ENCODE data around the gene MFSD2A.
A peak's percentile ranks its signal among the peaks of the same experiment; 100 is the strongest.

MFSD2A gene

GRCh38 chr1:39936724-39937491, 18.0 kb upstream of the MFSD2A start:
- peak in 11 of 42 donors; percentile 20 to 49 (median 34) for DNase-seq
- intact Hi-C loops (cut with DNase I): no loop called here

- no peak for DNase-seq
- intact Hi-C loops (cut with DNase I): no loop called here
These were observed 16.1 kb upstream of the MFSD2A start for GRCh38 chr1:39938856-39939255.

- peak in 15 of 42 donors; percentile 11 to 67 (median 29) for DNase-seq
- intact Hi-C loops (cut with DNase I): no loop called here
These were observed 14.7 kb upstream of the MFSD2A start for GRCh38 chr1:39940253-39940652.

GRCh38 chr1:39940980-39941871, 13.7 kb upstream of the MFSD2A start:
- intact Hi-C loops (cut with DNase I): no loop called here
- no peak for DNase-seq

- DNase-seq: no peak
- intact Hi-C loops (cut with DNase I): no loop called here
These were observed 11.3 kb upstream of the MFSD2A start for GRCh38 chr1:39943471-39944290.

GRCh38 chr1:39944410-39945112, 10.4 kb upstream of the MFSD2A start:
- intact Hi-C loops (cut with DNase I): no loop called here
- DNase-seq: no peak

- DNase-seq: no peak
- intact Hi-C loops (cut with DNase I): no loop called here
These were observed 8.7 kb upstream of the MFSD2A start for GRCh38 chr1:39946216-39946615.

GRCh38 chr1:39947260-39947659, 7.7 kb upstream of the MFSD2A start:
- no peak for DNase-seq
- intact Hi-C loops (cut with DNase I): no loop called here

- intact Hi-C loops (cut with DNase I): no loop called here
- no peak for DNase-seq
These were observed 5.1 kb upstream of the MFSD2A start for GRCh38 chr1:39949891-39950290.

- intact Hi-C loops (cut with DNase I): no loop called here
- peak in 11 of 42 donors; percentile 8 to 54 (median 32) for DNase-seq
These were observed 3.0 kb upstream of the MFSD2A start for GRCh38 chr1:39951926-39952325.

GRCh38 chr1:39952359-39953110, 2.4 kb upstream of the MFSD2A start:
- intact Hi-C loops (cut with DNase I): no loop called here
- peak in 41 of 42 donors; percentile 47 to 92 (median 79) for DNase-seq

- intact Hi-C loops (cut with DNase I): no loop called here
- DNase-seq: peak in 5 of 42 donors; percentile 2 to 52 (median 41)
These were observed 548 bp upstream of the MFSD2A start for GRCh38 chr1:39954324-39954869.

- intact Hi-C loops (cut with DNase I): no loop called here
- peak in 24 of 42 donors; percentile 16 to 66 (median 42) for DNase-seq
These were observed 898 bp downstream of the MFSD2A start for GRCh38 chr1:39955547-39956539.

- DNase-seq: peak in 21 of 42 donors; percentile 8 to 72 (median 35)
- intact Hi-C loops (cut with DNase I): no loop called here
These were observed 2.5 kb downstream of the MFSD2A start for GRCh38 chr1:39957299-39958015.

- DNase-seq: peak in 12 of 42 donors; percentile 16 to 62 (median 36)
These were observed 3.7 kb downstream of the MFSD2A start for GRCh38 chr1:39958403-39959200.

More at GRCh38 chr1:39958403-39959200, 3.7 kb downstream of the MFSD2A start:
- intact Hi-C loops (cut with DNase I): no loop called here
